ENCODE results near the gene FLT3. TPM values are rescaled to one million over a fixed set of nuclear protein-coding genes. Genes with fewer than 3 reads are reported as not detected.
A peak's percentile ranks its signal among the peaks of the same experiment; 100 is the strongest.

The FLT3 gene
- total and polyA plus RNA-seq, 11 donors: 0.09 to 0.48 (median 0.21) TPM; not detected in 2

GRCh38 chr13:28137596-28137995 lies 37.2 kb upstream of the FLT3 start:
- TF ChIP-seq CTCF (IDR thresholded peaks at IDR 0.05) (no peak), POLR2A (IDR thresholded peaks at IDR 0.05) (no peak)
- no peak for ATAC-seq
- H3K27me3 ChIP-seq: no peaks in the 10 kb centered on the region
- WGBS, 4 donors: 0 to 1% (median 0%) methylated on average over 11 of the region's 11 CpGs
- no peaks in the 10 kb centered on the region for H3K9me3 ChIP-seq
- intact Hi-C loops (cut with DNase I): loop anchor here in 2 of 10 donors (5.0 to 10.0 kb wide), 2 partner anchors 517 to 580 kb away; partner anchors contain the start of genes POMP (in 1 of the 2) and SLC46A3 (in 1 of the 2)
- no peaks in the 10 kb centered on the region for H3K36me3 ChIP-seq
- peaks cover 0 to 43% (median 23%) of the 10 kb centered on the region in 12 donors for H3K4me1 ChIP-seq
- DNase-seq: no peak
- peak overlapping the region; percentile 51 to 100 (median 92) for H3K4me3 ChIP-seq
- peak overlapping the region; percentile 73 to 99 (median 98) for H3K27ac ChIP-seq

GRCh38 chr13:28136916-28137315 lies 36.5 kb upstream of the FLT3 start:
- Histone ChIP-seq H3K27me3 (no peaks in the 10 kb centered on the region), H3K36me3 (no peaks in the 10 kb centered on the region), H3K27ac (peak overlapping the region in 5 of 12 donors; percentile 73 to 99 (median 97)), H3K9me3 (no peaks in the 10 kb centered on the region), H3K4me1 (peaks cover 0 to 36% (median 20%) of the 10 kb centered on the region in 12 donors), H3K4me3 (peak overlapping the region in 8 of 12 donors; percentile 86 to 100 (median 96))
- WGBS, 4 donors: 57 to 69% (median 65%) methylated on average over 7 of the region's 7 CpGs
- ATAC-seq (no peak), DNase-seq (no peak)
- TF ChIP-seq CTCF (IDR thresholded peaks at IDR 0.05) (no peak), POLR2A (IDR thresholded peaks at IDR 0.05) (no peak)
- intact Hi-C loops (cut with DNase I): loop anchor here in 2 of 10 donors (5.0 to 10.0 kb wide), 2 partner anchors 518 to 580 kb away; partner anchors contain the start of genes POMP (in 1 of the 2) and SLC46A3 (in 1 of the 2)

- Histone ChIP-seq H3K36me3 (no peaks in the 10 kb centered on the region), H3K27me3 (no peaks in the 10 kb centered on the region), H3K4me3 (no peak overlapping the region), H3K27ac (no peak overlapping the region), H3K4me1 (peaks cover 0 to 3% (median 0%) of the 10 kb centered on the region in 12 donors), H3K9me3 (no peaks in the 10 kb centered on the region)
- WGBS, 4 donors: 90 to 93% (median 92%) methylated on average over 11 of the region's 11 CpGs
- TF ChIP-seq CTCF (IDR thresholded peaks at IDR 0.05) (no peak), POLR2A (IDR thresholded peaks at IDR 0.05) (no peak)
- no peak for DNase-seq
- ATAC-seq: no peak
- intact Hi-C loops (cut with DNase I): loop anchor here in 1 of 10 donors (10.0 kb wide), 1 partner anchor 523 kb away; the partner anchor contains the start of gene POMP
Observed at GRCh38 chr13:28131646-28132045, 31.3 kb upstream of the FLT3 start.

GRCh38 chr13:28129911-28130693 lies 29.7 kb upstream of the FLT3 start:
- Histone ChIP-seq H3K4me3 (no peak overlapping the region), H3K36me3 (no peaks in the 10 kb centered on the region), H3K27me3 (no peaks in the 10 kb centered on the region), H3K27ac (no peak overlapping the region), H3K9me3 (no peaks in the 10 kb centered on the region), H3K4me1 (no peaks in the 10 kb centered on the region)
- 55 to 68% (median 63%) methylated on average over 5 of the region's 5 CpGs for WGBS, 4 donors
- TF ChIP-seq POLR2A (IDR thresholded peaks at IDR 0.05): no peak
- no peak for TF ChIP-seq CTCF (IDR thresholded peaks at IDR 0.05)
- ATAC-seq (no peak), DNase-seq (no peak)
- intact Hi-C loops (cut with DNase I): loop anchor here in 1 of 10 donors (10.0 kb wide), 1 partner anchor 525 kb away; the partner anchor contains the start of gene POMP

Data from heart left ventricle (tissue), 16 donors.